Measurements from ENCODE around the gene RNF111.
"Not testable (repeated sequence)": the region's sequence is repeated elsewhere in the genome, so short reads cannot be mapped to it uniquely, and the experiment has no call there.

RNF111 gene

GRCh38 chr15:59140422-59141226 lies 153.2 kb downstream of the RNF111 start:
- no peak for DNase-seq

- DNase-seq: no peak
Observed at GRCh38 chr15:59143281-59143680, 155.8 kb downstream of the RNF111 start.

DNA sequence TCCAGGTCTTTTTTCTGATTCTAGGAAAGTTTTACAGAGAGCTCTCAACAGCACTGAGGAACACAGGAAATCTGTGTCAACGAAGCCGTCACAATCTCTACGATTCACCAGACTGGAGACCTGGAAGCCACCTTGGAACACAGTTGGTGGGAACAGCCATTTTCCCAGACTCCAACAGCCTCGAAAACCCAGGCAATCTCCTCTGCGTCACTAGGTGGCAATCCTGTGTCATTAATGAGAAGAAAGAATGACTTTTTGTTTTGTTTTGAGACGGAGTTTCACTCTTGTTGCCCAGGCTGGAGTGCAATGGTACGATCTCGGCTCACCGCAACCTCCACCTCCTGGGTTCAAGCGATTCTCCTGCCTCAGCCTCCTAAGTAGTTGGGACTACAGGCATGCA lies 157.1 kb downstream of the RNF111 start:
- not testable (repeated sequence) for DNase-seq
